Parathyroid adenoma (tissue), 2 donors: ENCODE results near the gene RNF169.

Experiments used
- H2AFZ ChIP-seq: fragments of 300-600 bp; sonication (generic); one replicate; pipeline ENCODE4 v1.7.0; 2017; ENCODE audit warnings: antibody characterized with exemption, mild to moderate bottlenecking
- H3K27ac ChIP-seq: fragments of 300-600 bp; sonication (generic); one replicate; pipeline ENCODE4 v1.7.0; 2017
- H3K27me3 ChIP-seq: fragments of 300-600 bp; sonication (generic); one replicate; pipeline ENCODE4 v1.7.0; 2017; ENCODE audit warnings: low read length; ENCODE audit not compliant: control insufficient read depth, insufficient read depth
- H3K36me3 ChIP-seq: fragments of 300-600 bp; sonication (generic); one replicate; pipeline ENCODE4 v1.7.0; 2017; ENCODE audit warnings: low read length; ENCODE audit not compliant: control insufficient read depth, insufficient read depth
- H3K4me1 ChIP-seq: fragments of 300-600 bp; sonication (generic); one replicate; pipeline ENCODE4 v1.7.0; 2017; ENCODE audit warnings: control low read depth
- H3K4me2 ChIP-seq: fragments of 300-600 bp; sonication (generic); one replicate; pipeline ENCODE4 v1.7.0; 2017; ENCODE audit warnings: low read length
- H3K4me3 ChIP-seq: fragments of 300-600 bp; sonication (generic); one replicate; pipeline ENCODE4 v1.7.0; 2017; ENCODE audit warnings: low read depth, low read length
- H3K79me2 ChIP-seq: fragments of 300-600 bp; sonication (generic); one replicate; pipeline ENCODE4 v1.7.0; 2017; ENCODE audit warnings: control low read depth
- H3K9ac ChIP-seq: fragments of 300-600 bp; sonication (generic); one replicate; pipeline ENCODE4 v1.7.0; 2017; ENCODE audit warnings: mild to moderate bottlenecking
- H3K9me3 ChIP-seq: fragments of 300-600 bp; sonication (generic); one replicate; pipeline ENCODE4 v1.7.0; 2017; ENCODE audit warnings: low read length; ENCODE audit not compliant: control insufficient read depth
- CTCF ChIP-seq: fragments of 300-600 bp; sonication (generic); IDR thresholded peaks from one replicate; pipeline ENCODE4 v1.7.0; 2017; ENCODE audit warnings: antibody characterized with exemption, mild to moderate bottlenecking
- donor health status: primary hyperparathyroidism.

The RNF169 gene

GRCh38 chr11:74842967-74843366, 94.3 kb downstream of the RNF169 start:
- Histone ChIP-seq H3K27ac (no peak overlapping the region), H3K4me2 (no peak overlapping the region), H3K79me2 (no peaks in the 10 kb centered on the region), H3K4me1 (no peaks in the 10 kb centered on the region), H3K27me3 (no peaks in the 10 kb centered on the region), H3K36me3 (no peaks in the 10 kb centered on the region), H3K4me3 (no peak overlapping the region), H3K9ac (no peak overlapping the region), H3K9me3 (no peaks in the 10 kb centered on the region), H2AFZ (no peak overlapping the region)
- no peak for TF ChIP-seq CTCF

GRCh38 chr11:74844072-74844471, 95.4 kb downstream of the RNF169 start:
- Histone ChIP-seq H3K27ac (no peak overlapping the region), H3K4me3 (no peak overlapping the region), H2AFZ (no peak overlapping the region), H3K9me3 (no peaks in the 10 kb centered on the region), H3K27me3 (no peaks in the 10 kb centered on the region), H3K4me2 (no peak overlapping the region), H3K9ac (no peak overlapping the region), H3K79me2 (no peaks in the 10 kb centered on the region), H3K4me1 (no peaks in the 10 kb centered on the region), H3K36me3 (no peaks in the 10 kb centered on the region)
- no peak for TF ChIP-seq CTCF

GRCh38 chr11:74844865-74845264, 96.2 kb downstream of the RNF169 start:
- no peaks in the 10 kb centered on the region for H3K27me3 ChIP-seq
- H3K9me3 ChIP-seq, result no peaks in the 10 kb centered on the region
- no peak for TF ChIP-seq CTCF
- no peaks in the 10 kb centered on the region for H3K79me2 ChIP-seq
- no peak overlapping the region for H3K4me2 ChIP-seq
- no peak overlapping the region for H3K9ac ChIP-seq
- H3K4me1 ChIP-seq, result no peaks in the 10 kb centered on the region
- H3K36me3 ChIP-seq, result no peaks in the 10 kb centered on the region
- no peak overlapping the region for H3K27ac ChIP-seq
- H3K4me3 ChIP-seq, result no peak overlapping the region
- no peak overlapping the region for H2AFZ ChIP-seq

GRCh38 chr11:74845978-74846517, 97.4 kb downstream of the RNF169 start:
- Histone ChIP-seq H3K4me3 (no peak overlapping the region), H3K79me2 (no peaks in the 10 kb centered on the region), H3K27ac (no peak overlapping the region), H3K27me3 (no peaks in the 10 kb centered on the region), H3K9ac (no peak overlapping the region), H3K4me2 (no peak overlapping the region), H3K36me3 (no peaks in the 10 kb centered on the region), H3K4me1 (no peaks in the 10 kb centered on the region), H2AFZ (no peak overlapping the region), H3K9me3 (no peaks in the 10 kb centered on the region)
- no peak for TF ChIP-seq CTCF

GRCh38 chr11:74846770-74847169, 98.1 kb downstream of the RNF169 start:
- H3K79me2 ChIP-seq, result no peaks in the 10 kb centered on the region
- TF ChIP-seq CTCF, result no peak
- no peak overlapping the region for H2AFZ ChIP-seq
- no peaks in the 10 kb centered on the region for H3K36me3 ChIP-seq
- no peaks in the 10 kb centered on the region for H3K9me3 ChIP-seq
- no peak overlapping the region for H3K4me3 ChIP-seq
- H3K27me3 ChIP-seq, result no peaks in the 10 kb centered on the region
- no peak overlapping the region for H3K4me2 ChIP-seq
- H3K9ac ChIP-seq, result no peak overlapping the region
- no peak overlapping the region for H3K27ac ChIP-seq
- no peaks in the 10 kb centered on the region for H3K4me1 ChIP-seq
